Urothelium cell line (cell line): ENCODE results near the gene SRPK2.

Experiments
- DNase-seq: peaks from one replicate; pipeline ENCODE4 v3.0.0; 2011; ENCODE audit warnings: low spot score, mixed read lengths
- FAIRE-seq: peaks from 2 replicates; lab custom pipeline; 2011; peaks lifted over from hg19 to GRCh38; lab: Jason Lieb, UNC

Gene SRPK2

DNA sequence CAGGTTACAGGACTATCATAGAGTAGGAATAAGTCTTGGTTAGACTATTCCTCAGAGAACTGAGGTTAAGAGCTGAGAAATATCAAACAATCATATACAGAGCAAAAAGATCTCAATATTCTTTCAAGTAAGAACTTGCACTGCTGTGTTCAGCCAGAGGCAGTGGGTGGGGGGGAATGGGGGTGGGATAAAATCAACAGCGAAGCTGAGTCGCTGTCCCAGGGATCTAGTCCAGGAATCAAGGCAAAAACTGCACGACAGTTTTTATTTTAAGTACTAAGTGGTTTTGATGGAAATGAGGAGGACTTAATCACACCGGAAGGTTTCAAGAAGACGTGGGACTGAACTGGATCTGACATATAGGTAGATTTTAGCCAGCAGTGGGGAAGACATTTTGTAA, 159.1 kb downstream of the SRPK2 start:
- FAIRE-seq (no peak), DNase-seq (no peak)

DNA sequence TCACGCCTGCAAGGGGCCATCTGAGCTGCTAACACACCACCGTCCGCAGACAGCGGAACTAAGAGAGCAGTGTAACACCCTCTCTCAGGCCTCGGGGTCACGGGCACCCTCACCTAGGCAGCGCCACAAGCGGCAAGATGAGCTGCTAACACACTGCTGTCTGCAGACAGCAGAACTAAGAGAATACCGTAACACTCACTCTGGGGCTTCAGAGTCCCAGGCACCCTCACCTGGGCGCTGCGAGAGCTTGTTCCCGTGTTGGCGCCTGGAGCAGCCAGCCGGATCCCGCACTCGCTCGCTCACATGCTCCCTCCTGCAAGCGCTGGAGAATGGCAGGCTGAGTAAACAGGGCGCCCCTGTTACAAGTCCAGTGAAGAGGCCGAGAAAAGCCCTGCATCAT, 160.2 kb downstream of the SRPK2 start:
- no peak for FAIRE-seq
- no peak for DNase-seq

DNA sequence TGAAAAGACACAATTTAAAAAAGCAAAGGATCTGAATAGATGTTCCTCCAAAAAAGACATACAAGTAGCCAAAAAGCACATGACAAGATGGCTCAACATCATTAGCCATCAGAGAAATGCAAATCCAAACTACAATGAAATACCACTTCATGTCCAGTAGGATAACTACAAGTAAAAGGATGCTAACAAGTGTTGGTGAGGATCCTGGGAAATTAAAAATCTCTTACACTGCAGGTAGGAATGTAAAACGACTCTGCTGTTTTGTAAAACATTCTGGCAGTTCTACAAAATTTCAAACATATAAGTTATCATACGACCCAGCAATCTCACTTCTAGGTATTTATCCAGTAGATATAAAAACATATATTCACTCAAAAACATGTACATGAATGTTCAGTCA, 161.3 kb downstream of the SRPK2 start:
- no peak for FAIRE-seq

DNA sequence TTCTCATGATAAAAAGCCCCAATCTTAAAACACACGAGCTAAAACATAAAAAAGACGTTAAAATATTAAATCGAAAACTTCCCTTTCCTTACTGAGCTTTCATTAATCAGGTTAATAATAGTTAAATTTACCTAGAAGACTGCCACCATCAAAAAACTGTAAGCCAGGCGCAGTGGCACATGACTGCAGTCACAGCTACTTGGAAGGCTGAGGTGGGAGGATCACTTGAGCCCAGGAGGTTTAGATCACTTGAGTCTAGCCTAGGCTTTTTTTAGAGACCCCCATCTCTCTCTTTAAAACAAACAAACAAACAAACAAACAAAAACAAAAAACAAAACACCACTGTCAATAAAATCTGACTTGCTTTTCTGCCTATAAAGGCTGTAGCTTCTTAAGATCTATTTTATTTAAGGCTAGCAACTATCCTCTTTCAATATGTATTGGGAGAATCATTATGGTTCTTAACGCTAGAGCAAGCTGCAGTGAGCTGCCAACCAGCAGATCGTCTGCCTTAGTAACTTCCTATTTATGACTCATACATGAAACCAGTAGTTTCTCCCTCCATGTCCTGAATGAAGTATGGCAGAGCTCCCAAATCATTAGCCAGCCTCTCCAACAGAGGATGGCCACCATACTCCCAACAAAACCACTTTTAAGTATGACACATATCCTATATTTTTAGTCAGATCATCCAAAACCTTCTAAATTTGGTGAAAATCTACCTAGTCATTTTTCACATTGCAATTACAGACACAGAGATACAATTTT, 163.7 kb downstream of the SRPK2 start:
- peak; percentile 84 for DNase-seq
- FAIRE-seq = no peak

More for the DNA sequence above, 161.3 kb downstream of the SRPK2 start:
- DNase-seq = no peak

DNA sequence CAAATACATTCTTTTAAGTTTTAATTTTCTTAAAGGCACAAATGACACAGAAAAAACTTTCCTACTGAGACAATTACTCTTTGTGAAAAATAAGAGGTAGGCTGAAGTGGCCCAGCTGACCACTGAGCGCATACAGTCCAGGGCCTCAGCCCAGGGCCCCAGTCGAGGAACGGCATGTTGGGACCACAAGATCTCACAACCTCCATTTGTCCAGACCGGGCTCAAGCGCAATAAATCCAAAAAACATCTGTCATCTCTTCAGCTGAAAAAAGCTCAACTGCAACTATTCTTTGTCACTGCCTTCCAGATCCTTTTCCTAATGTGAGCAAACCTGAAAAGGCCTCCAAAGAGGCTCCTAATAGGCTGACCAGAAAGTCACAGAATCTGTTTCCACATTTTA, 165.8 kb downstream of the SRPK2 start:
- FAIRE-seq (no peak), DNase-seq (no peak)

DNA sequence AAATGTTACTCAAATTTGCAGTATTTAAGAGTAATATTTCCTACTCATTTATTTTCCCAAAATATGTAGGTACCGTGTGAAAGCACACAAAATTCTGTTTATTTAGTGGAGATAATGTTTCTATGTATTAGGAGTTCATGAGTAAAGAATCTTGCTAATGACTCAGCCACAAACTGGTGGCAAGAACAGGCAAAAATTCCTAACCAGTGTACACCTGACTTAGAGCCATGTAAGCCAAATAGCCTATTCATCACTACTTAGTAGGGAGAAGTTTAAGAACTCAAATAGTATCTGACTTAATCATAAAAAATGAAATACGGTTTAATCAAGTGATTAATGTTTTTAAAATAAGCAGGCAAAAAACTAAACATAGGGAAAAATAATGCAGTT, 169.0 kb downstream of the SRPK2 start:
- no peak for FAIRE-seq
- DNase-seq = peak; percentile 40

DNA sequence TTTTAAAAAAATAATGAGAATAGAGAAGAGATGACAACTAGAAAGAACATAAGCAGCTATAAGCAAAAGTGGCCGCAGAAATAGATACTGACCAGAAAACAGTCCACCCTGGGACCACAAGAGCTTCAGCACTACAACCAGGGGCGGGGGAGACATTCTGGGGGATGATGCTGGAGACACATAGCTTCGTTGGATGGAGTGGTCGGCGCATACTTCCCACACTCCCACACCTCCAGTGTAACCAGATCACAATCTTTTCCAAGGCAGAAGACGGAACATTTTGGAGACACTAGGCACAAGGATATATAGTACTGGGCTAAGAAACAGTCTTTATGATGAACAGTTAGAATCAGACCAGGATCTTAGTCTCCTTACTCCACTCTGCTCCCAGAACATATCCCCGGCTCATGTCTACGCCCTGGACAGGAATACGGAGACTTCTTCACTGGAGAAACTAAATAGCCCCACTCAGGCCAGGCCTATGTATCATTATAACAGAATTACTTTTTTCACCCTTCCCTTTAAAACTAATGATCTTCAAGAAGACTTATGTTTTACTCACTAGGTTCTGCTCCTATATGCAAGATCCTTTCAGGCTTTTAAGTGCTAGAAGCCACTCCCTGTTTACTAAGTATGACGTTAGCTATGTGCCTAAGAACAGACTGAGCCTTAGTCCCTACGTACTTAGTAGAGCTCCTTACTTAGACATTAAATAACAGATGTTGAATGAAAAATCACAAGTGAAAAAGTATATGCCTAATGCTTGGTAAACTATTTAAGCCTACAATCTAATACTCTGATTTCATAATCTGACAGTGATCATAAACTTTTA, 169.6 kb downstream of the SRPK2 start:
- FAIRE-seq = no peak
- no peak for DNase-seq

DNA sequence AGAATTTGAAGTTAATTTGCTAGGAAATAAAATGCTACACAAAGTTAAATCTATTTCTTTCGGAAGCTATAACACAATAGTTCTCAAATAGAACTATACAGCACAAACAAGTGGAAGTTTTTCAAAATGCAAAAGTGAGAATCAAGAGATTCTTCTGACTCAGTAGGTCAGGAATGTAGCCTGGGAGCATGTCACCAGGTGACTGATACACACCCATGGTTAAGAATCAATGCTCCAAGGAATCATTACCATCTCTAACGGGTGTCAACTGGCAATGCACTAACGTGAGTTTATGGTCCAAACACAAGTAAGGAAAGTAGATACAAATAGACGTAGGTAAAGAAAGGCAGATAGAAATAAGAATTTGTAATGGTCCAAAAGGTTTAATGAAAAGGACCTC, 170.5 kb downstream of the SRPK2 start:
- no peak for FAIRE-seq

DNA sequence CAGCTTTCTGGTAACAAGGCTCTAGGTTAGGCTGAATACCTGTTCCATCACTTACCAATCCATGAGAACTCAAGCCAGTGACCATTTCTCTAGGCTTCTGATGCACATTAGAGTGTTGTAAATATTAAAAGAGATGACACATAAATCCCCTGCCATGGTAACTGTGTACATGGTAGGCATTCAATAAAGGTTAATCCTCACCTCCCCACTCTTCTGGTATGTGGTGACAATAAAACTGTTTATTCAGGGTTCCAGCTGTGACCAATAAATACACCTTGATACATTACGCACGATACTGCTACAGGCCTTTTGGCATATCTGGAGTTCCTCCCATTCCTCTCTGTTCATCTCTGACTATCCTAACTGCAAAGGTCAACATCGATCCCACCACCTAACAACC, 171.9 kb downstream of the SRPK2 start:
- DNase-seq = no peak
- FAIRE-seq = no peak

More for the DNA sequence above, 170.5 kb downstream of the SRPK2 start:
- DNase-seq = peak; percentile 71

DNA sequence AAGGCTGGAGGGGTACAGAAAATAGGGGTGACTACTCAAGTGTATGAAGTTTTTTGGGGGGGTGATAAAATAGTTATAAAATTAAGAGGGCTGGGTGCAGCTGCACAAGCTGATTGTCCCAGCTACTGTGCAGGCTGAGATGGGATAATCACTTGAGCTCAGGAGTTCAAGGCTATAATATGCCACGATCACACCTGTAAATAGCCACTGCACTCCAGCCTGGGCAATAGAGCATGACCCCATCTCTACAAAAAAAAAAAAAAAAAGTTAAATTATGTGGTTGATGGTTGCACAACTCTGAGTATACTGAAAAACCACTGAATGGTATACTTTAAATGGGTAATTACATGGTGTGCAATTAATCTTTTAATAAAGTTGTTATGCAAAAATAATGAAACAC, 172.9 kb downstream of the SRPK2 start:
- no peak for DNase-seq
- FAIRE-seq = no peak

DNA sequence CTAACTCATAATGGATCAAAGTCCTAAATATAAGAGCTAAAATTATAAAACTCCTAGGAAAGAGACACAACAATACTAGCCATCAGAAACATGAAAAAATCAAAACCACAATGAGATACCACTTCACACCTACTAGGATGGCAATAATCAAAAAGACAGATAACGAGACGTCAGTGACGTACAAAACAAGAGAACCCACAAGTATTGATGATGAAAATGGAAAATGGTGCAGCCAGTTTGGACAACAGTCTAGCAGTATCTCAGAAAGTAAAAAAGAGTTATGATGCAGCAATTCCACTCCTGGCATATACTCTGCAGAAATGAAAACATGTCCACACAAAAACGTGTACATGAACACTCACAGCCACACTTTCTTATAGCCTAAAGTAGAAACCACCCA, 173.5 kb downstream of the SRPK2 start:
- no peak for DNase-seq
- no peak for FAIRE-seq

DNA sequence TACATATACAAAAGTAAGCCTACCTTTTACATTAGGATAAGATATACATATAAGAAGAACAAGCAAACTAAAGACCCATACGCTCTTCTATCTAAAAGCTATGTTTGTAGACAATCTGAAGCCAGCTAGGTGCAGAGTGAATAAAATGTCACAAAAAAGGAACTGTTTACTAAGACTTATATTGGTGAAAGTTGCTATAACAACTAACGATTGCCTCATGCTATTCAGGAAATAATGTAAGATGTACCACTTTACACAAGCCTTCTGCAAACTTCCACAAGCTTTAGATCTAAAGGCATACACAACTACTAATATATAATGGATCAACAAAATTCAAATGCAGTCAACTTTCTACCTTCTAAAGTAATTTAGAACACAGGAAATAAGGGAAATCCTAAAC, 175.1 kb downstream of the SRPK2 start:
- FAIRE-seq = no peak
- DNase-seq = no peak

DNA sequence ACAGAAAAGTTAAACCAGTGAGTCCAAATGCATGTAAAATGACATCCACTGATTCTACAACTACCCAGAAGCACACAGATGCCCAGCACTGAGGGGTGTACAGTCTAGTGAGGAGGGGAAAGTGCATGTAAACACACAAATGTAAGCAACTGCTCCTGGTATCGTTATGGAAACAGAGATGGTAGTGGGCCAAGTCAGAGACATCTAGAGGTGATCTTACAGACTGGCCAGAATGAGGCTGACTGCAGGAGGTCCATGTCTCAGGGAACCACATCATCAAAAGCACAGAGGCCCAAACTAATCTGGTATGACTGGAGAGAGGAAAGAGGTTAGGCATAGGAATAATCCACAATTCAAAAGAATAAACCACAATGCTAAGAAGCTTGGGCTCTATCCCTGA, 176.5 kb downstream of the SRPK2 start:
- FAIRE-seq (no peak), DNase-seq (no peak)

DNA sequence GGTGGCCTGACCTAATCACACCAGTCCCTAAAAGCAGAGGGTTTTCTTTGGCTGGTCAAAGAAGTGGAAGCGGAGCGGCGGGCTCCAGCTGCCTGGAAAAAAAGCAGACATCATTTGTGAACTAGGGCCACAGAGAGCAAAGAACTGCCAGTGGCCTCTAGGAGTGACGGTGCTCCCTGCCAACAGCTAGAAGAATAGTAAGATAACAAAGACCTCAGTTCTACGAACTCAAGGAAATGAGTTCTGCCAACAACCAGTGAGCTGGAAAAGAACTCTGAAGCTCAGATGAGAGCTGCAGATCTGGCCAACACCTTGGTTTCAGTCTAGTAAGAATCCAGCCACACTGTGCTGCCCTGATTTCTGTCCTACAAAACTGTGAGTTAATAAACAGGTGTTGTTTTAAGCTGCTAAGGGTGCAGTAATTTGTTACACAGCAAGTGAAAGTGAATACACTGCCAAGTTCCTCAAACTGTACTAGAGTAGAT, 178.0 kb downstream of the SRPK2 start:
- no peak for DNase-seq
- FAIRE-seq = no peak

DNA sequence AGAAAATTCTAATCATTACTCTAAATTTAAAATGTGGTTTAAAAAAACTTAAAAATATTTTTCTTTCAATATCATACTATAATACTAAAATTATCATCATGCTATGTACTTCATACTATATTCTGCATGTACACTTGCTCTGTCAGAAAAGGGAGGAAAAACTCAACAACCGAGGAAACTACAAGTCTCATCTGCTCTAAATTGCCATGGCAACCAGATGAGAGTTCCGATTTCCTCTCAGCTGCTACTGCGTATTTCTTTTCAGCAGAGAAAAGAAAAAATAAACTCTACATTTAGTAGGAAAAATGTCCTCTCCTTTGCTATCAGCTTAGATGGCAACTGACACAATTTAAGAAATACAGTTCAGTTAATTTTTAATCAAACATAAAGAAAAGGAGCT, 178.9 kb downstream of the SRPK2 start:
- FAIRE-seq = no peak

DNA sequence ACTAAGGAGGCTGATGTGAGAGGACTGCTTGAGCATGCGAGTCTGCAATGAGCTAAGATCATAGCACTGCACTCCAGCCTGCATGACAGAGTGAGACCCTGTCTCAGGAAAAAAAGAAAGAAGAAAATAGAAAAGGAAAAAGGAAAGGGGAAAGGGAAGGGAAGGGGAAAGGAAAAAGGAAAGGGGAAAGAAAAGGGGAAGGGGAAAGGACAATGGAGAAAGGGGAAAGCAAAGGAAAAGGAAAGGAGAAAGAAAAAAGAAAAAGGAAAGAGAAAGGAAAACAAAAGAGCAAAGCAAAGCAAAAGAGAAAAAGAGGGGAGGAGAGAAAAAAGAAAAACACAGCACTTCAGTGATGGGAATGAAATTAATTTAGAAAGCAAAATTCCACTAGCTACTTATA, 179.3 kb downstream of the SRPK2 start:
- FAIRE-seq = no peak
- DNase-seq = no peak

More for the DNA sequence above, 178.9 kb downstream of the SRPK2 start:
- DNase-seq = no peak

DNA sequence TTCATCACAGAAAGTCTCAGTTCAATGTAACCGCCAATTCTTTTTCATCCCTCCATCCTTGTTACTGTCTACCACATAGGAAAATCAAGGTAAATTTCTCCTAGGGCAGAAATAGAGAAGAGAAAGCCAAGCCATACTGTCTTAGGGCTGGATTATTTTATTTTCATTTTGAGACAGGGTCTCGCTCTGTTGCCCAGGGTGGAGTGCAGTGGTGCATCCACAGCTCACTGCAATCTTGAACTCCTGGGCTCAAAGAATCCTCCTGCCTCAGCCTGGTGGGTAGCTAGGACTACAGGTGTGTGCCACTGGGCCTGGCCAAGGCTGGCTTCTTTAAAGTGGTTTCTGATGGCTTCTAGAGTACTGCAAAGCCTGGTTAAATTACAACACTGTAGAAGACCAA, 181.7 kb downstream of the SRPK2 start:
- DNase-seq = no peak
- no peak for FAIRE-seq

DNA sequence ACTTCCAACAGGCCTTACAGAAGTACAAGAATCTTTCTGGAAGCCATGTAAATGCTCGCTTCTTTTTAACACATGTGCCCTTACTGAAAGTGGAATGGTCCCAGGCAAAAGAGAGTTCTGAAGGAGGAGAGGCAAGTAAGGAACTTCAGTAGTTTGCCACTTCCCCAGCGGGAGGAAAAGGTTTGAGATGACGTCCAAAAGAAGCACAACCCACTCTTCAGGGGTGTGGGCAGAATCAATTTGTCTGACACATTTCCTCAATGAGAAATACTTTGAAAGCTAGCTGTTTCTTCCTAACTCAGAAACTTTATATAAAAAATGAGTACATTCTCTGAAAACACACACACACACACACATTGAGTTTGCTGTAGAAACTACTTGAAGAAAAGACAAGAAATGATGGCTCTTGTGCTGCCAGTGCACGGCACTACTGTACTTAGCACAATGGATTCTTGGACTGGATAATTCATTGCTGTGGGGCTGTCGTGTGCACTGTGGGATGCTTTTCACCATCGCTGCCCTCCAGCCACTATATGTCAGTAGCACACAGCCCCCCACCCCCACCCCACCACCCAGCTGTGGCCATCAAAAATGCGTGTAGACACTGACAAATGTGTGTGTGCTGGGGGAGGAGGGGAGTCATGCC, 183.0 kb downstream of the SRPK2 start:
- FAIRE-seq (no peak), DNase-seq (no peak)

DNA sequence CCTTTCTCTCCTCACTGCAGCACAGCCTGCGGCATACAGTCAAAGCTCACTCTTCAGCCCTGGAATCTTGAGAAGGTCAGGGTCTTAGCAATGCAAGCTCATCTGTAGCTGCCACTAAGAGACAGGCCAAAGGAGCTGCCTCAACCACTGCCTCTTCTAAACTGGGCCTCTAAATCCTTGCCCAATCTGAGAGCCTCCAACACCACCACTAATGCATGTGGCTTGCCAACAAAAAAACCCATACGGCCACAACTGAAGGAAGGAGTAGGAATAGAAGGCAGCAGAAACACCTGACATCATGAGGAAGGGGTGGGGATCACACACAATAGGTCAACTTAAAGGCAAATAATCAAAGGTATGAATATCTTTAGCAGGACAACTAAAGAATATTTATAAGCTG, 183.8 kb downstream of the SRPK2 start:
- DNase-seq (no peak), FAIRE-seq (no peak)

DNA sequence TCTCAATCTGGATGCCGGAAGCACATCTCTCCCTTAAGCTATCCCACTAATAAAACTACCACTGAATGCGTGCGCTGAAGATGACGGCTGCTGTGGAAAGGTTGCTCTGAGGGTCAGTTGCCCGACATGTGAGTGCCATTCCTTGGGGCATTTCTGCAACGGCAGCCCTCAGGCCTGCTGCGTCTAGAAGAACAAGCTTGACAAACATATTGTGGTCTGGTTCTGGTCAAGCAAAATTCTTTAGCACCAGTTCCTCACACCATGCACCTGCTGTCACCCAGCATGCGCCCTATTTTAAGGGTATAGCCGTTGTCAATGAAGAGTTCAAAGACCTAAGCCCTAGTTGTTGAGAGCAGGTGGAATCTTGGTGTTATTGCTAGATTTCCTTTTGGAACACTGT, 184.2 kb downstream of the SRPK2 start:
- no peak for FAIRE-seq
- DNase-seq = no peak

DNA sequence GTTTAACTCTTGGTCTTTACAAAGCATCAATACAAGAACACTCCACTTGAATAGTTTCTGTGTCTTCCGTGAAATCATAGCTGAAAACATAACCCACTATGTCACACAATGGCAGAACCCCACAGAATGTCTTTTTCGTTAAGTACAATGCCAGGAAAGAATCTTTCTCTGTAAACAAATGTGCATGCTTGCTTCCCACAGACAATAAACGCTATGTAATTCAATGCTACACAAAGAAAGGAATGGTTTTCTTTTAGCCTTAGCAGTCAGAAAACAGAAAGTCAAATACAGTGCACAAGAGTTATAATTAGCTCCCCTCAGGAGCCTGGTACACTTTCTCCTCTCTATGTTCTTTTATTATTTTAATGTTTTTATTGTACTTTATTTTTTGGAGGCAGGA, 186.1 kb downstream of the SRPK2 start:
- FAIRE-seq (no peak), DNase-seq (no peak)

DNA sequence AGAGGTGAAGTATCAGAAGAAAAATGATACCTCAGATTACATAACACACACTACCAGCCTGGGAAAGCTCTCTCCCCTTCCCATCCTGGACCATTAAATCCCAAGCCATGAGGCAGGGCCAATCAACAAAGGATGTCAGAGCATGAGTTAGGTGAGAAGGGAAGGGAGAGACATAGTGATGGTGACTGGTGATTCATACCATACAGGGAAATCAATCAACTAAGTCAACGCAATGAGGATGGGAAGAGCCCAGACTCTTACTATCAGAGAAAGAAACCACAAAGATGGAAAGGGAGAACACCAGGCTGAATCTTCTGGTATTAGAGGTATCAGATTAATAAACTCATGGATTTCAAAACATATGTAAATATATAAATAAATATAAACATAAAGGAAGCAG, 189.3 kb downstream of the SRPK2 start:
- no peak for DNase-seq
- FAIRE-seq = no peak
